HG02763 (cell line): ENCODE data around the gene ZNF729.
"Not testable (repeated sequence)": the region's sequence is repeated elsewhere in the genome, so short reads cannot be mapped to it uniquely, and the experiment has no call there.

Experiments
- ATAC-seq: cut with Tn5 transposase; IDR thresholded peaks from one replicate; pipeline ENCODE4 v1.9.1; 2021; ENCODE audit warnings: mild to moderate bottlenecking, moderate library complexity; ENCODE audit not compliant: unreplicated experiment

ZNF729 gene

GRCh38 chr19:22286151-22286810 is at the start of gene ZNF729:
Gene ZNF729 (plus strand): TSS chr19:22286441. CDS start chr19:22286526, 85 bp downstream.
- ATAC-seq, result no peak

GRCh38 chr19:22256856-22257255 is 29.4 kb upstream of the ZNF729 start:
- ATAC-seq, result no peak

GRCh38 chr19:22257381-22257780 is 28.9 kb upstream of the ZNF729 start:
- ATAC-seq, result no peak

- ATAC-seq, result no peak
Measured at GRCh38 chr19:22257916-22258315, 28.3 kb upstream of the ZNF729 start.

- ATAC-seq, result no peak
Measured at GRCh38 chr19:22260499-22260898, 25.7 kb upstream of the ZNF729 start.

GRCh38 chr19:22261596-22261995 is 24.6 kb upstream of the ZNF729 start:
- ATAC-seq, result no peak

GRCh38 chr19:22263121-22263520 is 23.1 kb upstream of the ZNF729 start:
- ATAC-seq, result no peak

- ATAC-seq, result not testable (repeated sequence)
Measured at GRCh38 chr19:22321554-22321953, 35.3 kb downstream of the ZNF729 start.

- no peak for ATAC-seq
Measured at GRCh38 chr19:22326219-22326618, 40.0 kb downstream of the ZNF729 start.

- ATAC-seq, result no peak
Measured at GRCh38 chr19:22327321-22327720, 41.1 kb downstream of the ZNF729 start.

GRCh38 chr19:22331521-22331920 is 45.3 kb downstream of the ZNF729 start:
- ATAC-seq, result no peak

GRCh38 chr19:22332924-22333323 is 46.7 kb downstream of the ZNF729 start:
- no peak for ATAC-seq

GRCh38 chr19:22335716-22336115 is 49.5 kb downstream of the ZNF729 start:
- ATAC-seq, result no peak

GRCh38 chr19:22354665-22355064 is 68.4 kb downstream of the ZNF729 start:
- ATAC-seq, result no peak
